Measurements from ENCODE around the gene UBA52. TPM values are rescaled to one million over a fixed set of nuclear protein-coding genes. Genes with fewer than 3 reads are reported as not detected.

Gene UBA52
- total RNA-seq, 4 donors from 2014 or later: 222 to 609 (median 308) TPM

GRCh38 chr19:18557411-18558201, 14.1 kb upstream of the UBA52 start, which contains the start of gene KXD1:
Gene KXD1 (plus strand): TSS chr19:18557870. CDS start chr19:18562057, 4,187 bp downstream.
- H3K27me3 ChIP-seq: no peaks in the 10 kb centered on the region
- H3K27ac ChIP-seq: peak within 1 kb of the TSS; percentile 91 to 94 (median 93)
- H3K4me3 ChIP-seq: peak within 1 kb of the TSS; percentile 78 to 94 (median 84)
- peak; percentile 97 to 100 (median 99) for DNase-seq
- no peak for TF ChIP-seq CTCF (IDR thresholded peaks at IDR 0.05)
- TF ChIP-seq POLR2A (IDR thresholded peaks at IDR 0.05): peak; percentile 74 to 82
- H3K9me3 ChIP-seq: no peaks in the 10 kb centered on the region
- H3K4me1 ChIP-seq: peaks cover 0 to 6% (median 2%) of the 10 kb centered on the region in 4 donors
- H3K36me3 ChIP-seq: peaks cover 0 to 10% (median 0%) of the 10 kb centered on the region in 3 donors

GRCh38 chr19:18558202-18558555, 13.5 kb upstream of the UBA52 start:
- TF ChIP-seq POLR2A (IDR thresholded peaks at IDR 0.05) (no peak), CTCF (IDR thresholded peaks at IDR 0.05) (no peak)

DNA sequence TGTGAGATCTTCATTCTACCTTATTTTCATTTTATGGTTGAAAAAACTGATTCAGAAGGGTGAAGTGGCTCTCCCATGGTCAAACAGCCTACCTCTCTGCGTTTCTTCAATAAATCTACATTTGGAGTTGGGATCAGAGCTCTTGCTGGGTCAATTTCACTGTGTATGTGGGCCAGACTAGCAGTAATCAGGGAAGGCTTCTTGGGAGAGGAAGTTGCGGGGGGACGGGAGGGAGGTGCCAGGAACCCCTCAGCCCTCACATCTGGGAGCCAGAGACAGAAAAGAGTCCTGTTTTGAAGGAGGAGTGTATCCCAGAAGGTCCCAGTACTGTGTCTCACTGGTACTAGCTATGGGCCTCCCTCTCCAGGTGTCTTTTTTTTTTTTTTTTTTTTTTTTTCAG, 13.1 kb upstream of the UBA52 start:
- Histone ChIP-seq H3K27me3 (no peaks in the 10 kb centered on the region), H3K9me3 (no peaks in the 10 kb centered on the region), H3K27ac (peak overlapping the region; percentile 91 to 94 (median 93)), H3K4me1 (peaks cover 0 to 6% (median 2%) of the 10 kb centered on the region in 4 donors), H3K36me3 (peaks cover 0 to 20% (median 0%) of the 10 kb centered on the region in 3 donors), H3K4me3 (peak overlapping the region; percentile 78 to 94 (median 84))
- DNase-seq: no peak
- TF ChIP-seq CTCF (IDR thresholded peaks at IDR 0.05): no peak
- no peak for TF ChIP-seq POLR2A (IDR thresholded peaks at IDR 0.05)

More at GRCh38 chr19:18558202-18558555, 13.5 kb upstream of the UBA52 start:
- DNase-seq: no peak
- H3K27me3 ChIP-seq: no peaks in the 10 kb centered on the region
- peaks cover 0 to 6% (median 2%) of the 10 kb centered on the region in 4 donors for H3K4me1 ChIP-seq
- H3K27ac ChIP-seq: peak overlapping the region; percentile 91 to 94 (median 93)
- H3K36me3 ChIP-seq: peaks cover 0 to 16% (median 0%) of the 10 kb centered on the region in 3 donors
- H3K4me3 ChIP-seq: peak overlapping the region; percentile 78 to 94 (median 84)
- H3K9me3 ChIP-seq: no peaks in the 10 kb centered on the region

DNA sequence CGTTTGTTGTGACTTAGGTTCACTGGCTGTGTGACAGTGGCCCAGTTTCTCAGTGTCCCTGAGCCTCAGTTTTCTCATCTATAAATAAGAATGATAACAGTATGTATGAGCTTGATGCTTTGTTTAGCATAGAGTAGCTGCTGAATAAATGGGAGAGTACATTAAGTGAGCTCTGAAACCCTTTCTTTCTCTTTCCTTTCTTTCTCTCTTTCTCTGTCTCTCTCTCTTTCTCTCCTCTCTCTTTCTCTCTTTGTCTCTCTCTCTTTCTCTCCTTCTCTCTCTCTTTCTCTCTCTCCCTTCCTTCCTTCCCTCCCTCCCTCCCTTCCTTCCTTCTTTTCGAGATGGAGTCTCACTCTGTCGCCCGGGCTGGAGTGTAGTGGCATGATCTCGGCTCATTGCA, 12.0 kb upstream of the UBA52 start:
- Histone ChIP-seq H3K4me3 (no peak overlapping the region), H3K36me3 (peaks cover 0 to 31% (median 0%) of the 10 kb centered on the region in 3 donors), H3K27ac (no peak overlapping the region), H3K4me1 (peaks cover 0 to 6% (median 2%) of the 10 kb centered on the region in 4 donors), H3K27me3 (no peaks in the 10 kb centered on the region), H3K9me3 (no peaks in the 10 kb centered on the region)
- no peak for DNase-seq
- TF ChIP-seq POLR2A (IDR thresholded peaks at IDR 0.05): no peak
- TF ChIP-seq CTCF (IDR thresholded peaks at IDR 0.05): no peak

GRCh38 chr19:18562086-18562485, 9.6 kb upstream of the UBA52 start:
- peaks cover 0 to 55% (median 0%) of the 10 kb centered on the region in 3 donors for H3K36me3 ChIP-seq

More at GRCh38 chr19:18562086-18562485, 9.6 kb upstream of the UBA52 start:
- Histone ChIP-seq H3K9me3 (no peaks in the 10 kb centered on the region), H3K27me3 (no peaks in the 10 kb centered on the region), H3K4me3 (no peak overlapping the region), H3K4me1 (peaks cover 0 to 6% (median 2%) of the 10 kb centered on the region in 4 donors), H3K27ac (peak overlapping the region in 1 of 4 donors; percentile 59)
- TF ChIP-seq CTCF (IDR thresholded peaks at IDR 0.05): no peak
- TF ChIP-seq POLR2A (IDR thresholded peaks at IDR 0.05): no peak
- no peak for DNase-seq

Data from Peyer's patch (tissue), 4 donors.